Astrocyte of the spinal cord (primary cell): ENCODE results near the gene LRRK1.

Experiments
- DNase-seq: peaks from one replicate; pipeline ENCODE4 v3.0.0; 2011; ENCODE audit warnings: low read depth, low spot score
- H3K4me3 ChIP-seq: 2 replicates; pipeline ENCODE4 v1.5.1; 2011; ENCODE audit warnings: low read depth, mild to moderate bottlenecking, low read length, moderate library complexity
- in situ Hi-C: cut with HindIII; loops from 2 replicates; pipeline ENCODE4 v1.10.0; 2017; ENCODE audit warnings: low sequenced_read_pairs
- TF ChIP-seq, protein P1 (sequence below): IDR thresholded peaks from 2 replicates; pipeline ENCODE4 v1.5.1; 2012; ENCODE audit warnings: low read depth, mild to moderate bottlenecking, low read length, inconsistent platforms

The LRRK1 gene

GRCh38 chr15:100890850-100891249 lies 28.3 kb upstream of the LRRK1 start:
- TF ChIP-seq, protein P1, sequence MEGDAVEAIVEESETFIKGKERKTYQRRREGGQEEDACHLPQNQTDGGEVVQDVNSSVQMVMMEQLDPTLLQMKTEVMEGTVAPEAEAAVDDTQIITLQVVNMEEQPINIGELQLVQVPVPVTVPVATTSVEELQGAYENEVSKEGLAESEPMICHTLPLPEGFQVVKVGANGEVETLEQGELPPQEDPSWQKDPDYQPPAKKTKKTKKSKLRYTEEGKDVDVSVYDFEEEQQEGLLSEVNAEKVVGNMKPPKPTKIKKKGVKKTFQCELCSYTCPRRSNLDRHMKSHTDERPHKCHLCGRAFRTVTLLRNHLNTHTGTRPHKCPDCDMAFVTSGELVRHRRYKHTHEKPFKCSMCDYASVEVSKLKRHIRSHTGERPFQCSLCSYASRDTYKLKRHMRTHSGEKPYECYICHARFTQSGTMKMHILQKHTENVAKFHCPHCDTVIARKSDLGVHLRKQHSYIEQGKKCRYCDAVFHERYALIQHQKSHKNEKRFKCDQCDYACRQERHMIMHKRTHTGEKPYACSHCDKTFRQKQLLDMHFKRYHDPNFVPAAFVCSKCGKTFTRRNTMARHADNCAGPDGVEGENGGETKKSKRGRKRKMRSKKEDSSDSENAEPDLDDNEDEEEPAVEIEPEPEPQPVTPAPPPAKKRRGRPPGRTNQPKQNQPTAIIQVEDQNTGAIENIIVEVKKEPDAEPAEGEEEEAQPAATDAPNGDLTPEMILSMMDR: no peak
- H3K4me3 ChIP-seq: no peak overlapping the region
- in situ Hi-C loops: no loop called here
- DNase-seq: no peak

GRCh38 chr15:100891307-100892012 lies 27.7 kb upstream of the LRRK1 start:
- no peak overlapping the region for H3K4me3 ChIP-seq
- TF ChIP-seq, protein P1: peak; percentile 3
- no peak for DNase-seq
- in situ Hi-C loops: no loop called here

- DNase-seq: no peak
- in situ Hi-C loops: no loop called here
- TF ChIP-seq, protein P1: no peak
These were observed 27.2 kb upstream of the LRRK1 start for GRCh38 chr15:100892013-100892355.

DNA sequence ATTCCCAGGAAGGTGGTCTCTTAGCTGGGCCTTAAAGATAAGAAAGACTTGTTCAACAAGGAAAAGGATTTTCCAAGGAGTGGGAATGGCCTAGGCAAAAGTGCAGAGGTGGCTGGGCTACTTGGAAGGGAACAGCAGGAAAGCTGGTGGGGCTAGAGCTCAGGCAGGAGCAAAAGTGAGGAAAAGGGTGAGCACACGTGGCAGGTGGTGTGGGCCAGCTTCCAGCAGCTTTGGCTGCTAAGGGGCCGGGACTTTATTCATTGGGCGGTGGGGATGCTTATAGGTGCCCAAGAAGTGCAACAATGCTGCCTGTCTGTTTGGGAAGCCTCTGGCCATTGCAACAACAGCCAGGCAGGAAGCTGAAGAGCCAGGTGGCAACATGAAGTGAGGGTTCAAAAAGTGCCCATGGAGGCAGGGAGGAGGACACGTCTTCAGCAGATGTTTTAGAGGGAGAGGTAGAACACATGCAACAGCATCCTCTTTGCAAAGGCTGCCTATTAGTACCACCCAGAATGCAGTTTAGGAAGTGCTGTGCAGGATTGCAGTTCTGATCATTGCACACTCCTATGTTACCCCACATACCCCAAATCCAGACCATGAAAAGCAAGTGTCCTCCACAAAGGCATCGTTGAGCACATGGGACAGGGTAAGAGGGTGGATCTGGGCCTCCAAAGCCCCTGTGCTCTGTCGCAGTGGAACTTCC lies 25.7 kb upstream of the LRRK1 start:
- TF ChIP-seq, protein P1: no peak
- DNase-seq: no peak
- in situ Hi-C loops: no loop called here
- no peak overlapping the region for H3K4me3 ChIP-seq

More at GRCh38 chr15:100892013-100892355, 27.2 kb upstream of the LRRK1 start:
- no peak overlapping the region for H3K4me3 ChIP-seq

- TF ChIP-seq, protein P1: no peak
- no peak overlapping the region for H3K4me3 ChIP-seq
- no peak for DNase-seq
- in situ Hi-C loops: no loop called here
These were observed 25.2 kb upstream of the LRRK1 start for GRCh38 chr15:100893964-100894295.

- in situ Hi-C loops: no loop called here
- TF ChIP-seq, protein P1: no peak
- DNase-seq: no peak
- H3K4me3 ChIP-seq: no peak overlapping the region
These were observed 23.4 kb upstream of the LRRK1 start for GRCh38 chr15:100895721-100896120.
